Adrenal gland (tissue), 5 donors: ENCODE results near the gene HINT2.

Experiments
- CTCF ChIP-seq, 6 experiments: fragments of 450-650 bp in 4 of 6; fragments of 200-600 bp in 2 of 6; sonication (generic) in 1 of 6; IDR thresholded peaks; 1 replicate in 5 of 6; 2 replicates in 1 of 6; pipeline versions ENCODE4 v1.5.1 to v1.8.0; 2016 to 2021; ENCODE audit warnings: antibody characterized with exemption in 6 of 6, mild to moderate bottlenecking in 2 of 6, moderate library complexity in 1 of 6
- POLR2A ChIP-seq, 2 donors: fragments of 450-650 bp; IDR thresholded peaks; one replicate each; pipeline ENCODE4 v1.6.1; 2017; ENCODE audit warnings: antibody characterized with exemption in 2 of 2, mild to moderate bottlenecking in 2 of 2, moderate library complexity in 1 of 2
- donor health status: DM: no; HTN: no; CAD: no.

- TF ChIP-seq CTCF (IDR thresholded peaks at IDR 0.05) (no peak), POLR2A (IDR thresholded peaks at IDR 0.05) (no peak)
Measured at GRCh38 chr9:35800530-35800929, 14.3 kb downstream of the HINT2 start.
